Neutrophil (primary cell): ENCODE data around the gene C5orf46.
"Not testable (repeated sequence)": the region's sequence is repeated elsewhere in the genome, so short reads cannot be mapped to it uniquely, and the experiment has no call there.

Source experiments
- H3K27ac ChIP-seq: fragments of 200-600 bp; sonication (generic); 2 replicates; pipeline ENCODE4 v1.5.1; 2016; ENCODE audit warnings: mild to moderate bottlenecking, moderate library complexity
- H3K27me3 ChIP-seq: fragments of 200-600 bp; sonication (generic); 2 replicates; pipeline ENCODE4 v1.6.0; 2016; ENCODE audit warnings: mild to moderate bottlenecking
- H3K36me3 ChIP-seq: fragments of 200-600 bp; sonication (generic); 2 replicates; pipeline ENCODE4 v1.5.1; 2017
- H3K4me1 ChIP-seq, 2 experiments: fragments of 200-600 bp in 1 of 2; sonication (generic) in 1 of 2; 1 replicate in 1 of 2; 2 replicates in 1 of 2; pipeline versions ENCODE4 v1.5.1 to v1.6.1; 2013 to 2016; ENCODE audit warnings: low read depth in 1 of 2, low read length in 1 of 2, mild to moderate bottlenecking in 1 of 2, moderate library complexity in 1 of 2; ENCODE audit not compliant: control insufficient read depth in 1 of 2, insufficient read depth in 1 of 2
- H3K4me3 ChIP-seq, 2 experiments: fragments of 200-600 bp in 1 of 2; sonication (generic) in 1 of 2; 1 replicate in 1 of 2; 2 replicates in 1 of 2; pipeline ENCODE4 v1.5.1; 2013 to 2016; ENCODE audit warnings: low read depth in 1 of 2, low read length in 1 of 2, mild to moderate bottlenecking in 1 of 2, moderate library complexity in 1 of 2
- H3K9me3 ChIP-seq: fragments of 200-600 bp; sonication (generic); 2 replicates; pipeline ENCODE4 v1.5.1; 2016
- CTCF ChIP-seq: fragments of 200-600 bp; sonication (generic); IDR thresholded peaks from 2 replicates; pipeline ENCODE4 v1.5.1; 2016; ENCODE audit warnings: antibody characterized with exemption

Gene C5orf46

DNA sequence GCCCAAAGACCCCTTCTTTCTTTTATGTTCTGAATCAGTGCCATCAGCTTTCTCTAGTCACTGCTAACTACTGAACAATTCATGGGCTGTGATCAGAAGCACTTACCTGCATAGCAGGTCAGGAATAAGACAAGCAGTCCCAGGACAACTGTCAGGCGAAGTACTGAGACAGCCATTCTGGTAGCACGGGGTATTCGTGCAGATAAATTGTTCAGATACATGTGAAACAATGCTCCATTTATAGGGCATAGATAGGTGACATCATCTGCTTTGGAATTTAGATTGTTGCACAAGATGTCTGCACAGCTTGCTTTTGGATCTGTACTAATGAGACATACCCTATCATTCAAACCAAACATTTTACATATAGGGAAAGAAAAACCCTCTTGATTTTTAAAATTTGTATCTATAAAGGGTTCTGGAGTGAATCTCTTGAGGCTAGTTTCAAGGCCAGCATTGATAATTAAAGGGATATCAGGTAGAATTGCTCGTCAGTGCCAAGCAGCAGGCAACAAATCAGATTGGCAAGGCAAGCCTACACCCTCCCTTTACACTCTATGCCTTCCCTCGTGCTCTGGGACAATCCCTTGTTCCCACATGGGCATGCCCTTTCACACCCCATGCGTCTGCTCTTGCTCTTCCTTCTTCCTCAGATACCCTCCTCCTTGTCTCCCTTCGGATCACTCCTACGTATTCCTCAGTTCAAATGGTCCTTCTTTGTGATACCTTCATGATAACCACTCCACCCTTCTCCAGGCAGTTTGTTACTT, at the start of gene C5orf46:
Gene C5orf46, minus strand, starts transcription at position 213 of the 770 bp plus-strand sequence. Its CDS starts 37 bp downstream, at position 176.
- Histone ChIP-seq H3K9me3 (no peaks in the 10 kb centered on the region), H3K36me3 (no peaks in the 10 kb centered on the region), H3K27me3 (no peaks in the 10 kb centered on the region), H3K27ac (no peak within 1 kb of the TSS), H3K4me3 (no peak within 1 kb of the TSS), H3K4me1 (no peaks in the 10 kb centered on the region)
- TF ChIP-seq CTCF, result no peak

DNA sequence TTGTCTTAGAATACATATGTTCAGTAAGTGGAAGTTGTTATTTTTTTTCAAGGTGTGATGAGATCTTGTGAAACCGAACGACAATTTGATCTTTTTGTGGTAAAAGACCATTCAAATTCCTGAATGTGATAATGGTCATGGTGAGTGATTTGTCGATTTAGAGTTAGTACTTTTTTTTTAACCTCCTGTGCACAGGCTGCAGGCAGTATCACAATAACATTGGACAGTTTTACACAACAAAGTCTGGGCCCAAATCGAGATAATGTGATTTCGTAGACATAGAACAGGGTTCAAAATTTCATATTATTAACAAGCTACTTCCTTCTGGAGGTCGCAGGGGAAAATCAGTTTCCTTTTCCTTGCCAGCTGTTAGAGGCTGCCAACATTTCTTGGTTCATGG, 48.6 kb upstream of the C5orf46 start:
- Histone ChIP-seq H3K27me3 (no peaks in the 10 kb centered on the region), H3K4me3 (no peak overlapping the region), H3K9me3 (no peaks in the 10 kb centered on the region), H3K4me1 (no peaks in the 10 kb centered on the region), H3K36me3 (no peaks in the 10 kb centered on the region), H3K27ac (no peak overlapping the region)
- no peak for TF ChIP-seq CTCF

- Histone ChIP-seq H3K4me3 (no peak overlapping the region), H3K27ac (no peak overlapping the region), H3K4me1 (no peaks in the 10 kb centered on the region), H3K36me3 (no peaks in the 10 kb centered on the region), H3K27me3 (no peaks in the 10 kb centered on the region), H3K9me3 (no peaks in the 10 kb centered on the region)
- TF ChIP-seq CTCF, result no peak
Observed at GRCh38 chr5:147949711-147950573, 43.6 kb upstream of the C5orf46 start.

GRCh38 chr5:147946658-147947274, 40.4 kb upstream of the C5orf46 start:
- not testable (repeated sequence) for H3K36me3 ChIP-seq, H3K4me1 ChIP-seq, H3K27ac ChIP-seq, H3K4me3 ChIP-seq, H3K9me3 ChIP-seq, H3K27me3 ChIP-seq

DNA sequence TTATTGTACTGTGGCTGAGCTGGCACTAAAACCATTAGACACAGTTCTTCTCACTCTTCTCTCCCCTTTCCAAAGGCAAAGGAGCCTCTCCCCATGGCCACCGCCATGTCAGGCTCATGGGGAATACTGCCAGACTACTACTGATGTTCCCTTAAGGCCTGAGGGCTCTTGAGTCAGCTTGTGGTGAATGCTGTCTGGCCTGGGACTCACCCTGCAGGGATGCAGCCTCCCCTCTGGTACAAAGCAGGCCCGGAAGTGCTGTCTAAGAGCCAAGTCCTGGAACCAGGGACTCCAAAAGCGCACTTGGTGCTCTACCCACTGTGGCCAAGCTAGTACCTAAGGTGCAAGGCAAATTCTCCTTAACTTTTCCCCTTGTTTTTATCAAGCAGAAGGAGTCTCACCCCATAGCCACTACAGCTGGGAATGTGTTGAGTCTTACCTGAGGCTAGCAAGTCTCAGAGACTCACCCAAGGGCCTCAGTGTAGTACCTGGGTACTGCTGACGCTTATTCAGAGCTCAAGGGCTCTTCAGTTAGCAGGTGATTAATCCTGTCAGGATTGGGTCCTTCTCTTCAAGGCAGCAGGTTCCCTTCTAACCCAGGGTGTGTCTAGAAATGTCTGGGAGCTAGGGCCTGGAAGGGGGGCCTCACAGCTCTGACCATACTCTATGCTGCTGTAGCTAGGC, 33.2 kb upstream of the C5orf46 start:
- no peak for TF ChIP-seq CTCF
- Histone ChIP-seq H3K36me3 (no peaks in the 10 kb centered on the region), H3K4me3 (no peak overlapping the region), H3K4me1 (no peaks in the 10 kb centered on the region), H3K9me3 (no peaks in the 10 kb centered on the region), H3K27me3 (no peaks in the 10 kb centered on the region), H3K27ac (no peak overlapping the region)
